ENCODE measurements around the gene EEF2K. TPM values are rescaled to one million over a fixed set of nuclear protein-coding genes. Genes with fewer than 3 reads are reported as not detected.
A peak's percentile ranks its signal among the peaks of the same experiment; 100 is the strongest.

Gene EEF2K
- total and polyA plus RNA-seq, 12 donors = 4.9 to 28.3 (median 16.6) TPM

DNA sequence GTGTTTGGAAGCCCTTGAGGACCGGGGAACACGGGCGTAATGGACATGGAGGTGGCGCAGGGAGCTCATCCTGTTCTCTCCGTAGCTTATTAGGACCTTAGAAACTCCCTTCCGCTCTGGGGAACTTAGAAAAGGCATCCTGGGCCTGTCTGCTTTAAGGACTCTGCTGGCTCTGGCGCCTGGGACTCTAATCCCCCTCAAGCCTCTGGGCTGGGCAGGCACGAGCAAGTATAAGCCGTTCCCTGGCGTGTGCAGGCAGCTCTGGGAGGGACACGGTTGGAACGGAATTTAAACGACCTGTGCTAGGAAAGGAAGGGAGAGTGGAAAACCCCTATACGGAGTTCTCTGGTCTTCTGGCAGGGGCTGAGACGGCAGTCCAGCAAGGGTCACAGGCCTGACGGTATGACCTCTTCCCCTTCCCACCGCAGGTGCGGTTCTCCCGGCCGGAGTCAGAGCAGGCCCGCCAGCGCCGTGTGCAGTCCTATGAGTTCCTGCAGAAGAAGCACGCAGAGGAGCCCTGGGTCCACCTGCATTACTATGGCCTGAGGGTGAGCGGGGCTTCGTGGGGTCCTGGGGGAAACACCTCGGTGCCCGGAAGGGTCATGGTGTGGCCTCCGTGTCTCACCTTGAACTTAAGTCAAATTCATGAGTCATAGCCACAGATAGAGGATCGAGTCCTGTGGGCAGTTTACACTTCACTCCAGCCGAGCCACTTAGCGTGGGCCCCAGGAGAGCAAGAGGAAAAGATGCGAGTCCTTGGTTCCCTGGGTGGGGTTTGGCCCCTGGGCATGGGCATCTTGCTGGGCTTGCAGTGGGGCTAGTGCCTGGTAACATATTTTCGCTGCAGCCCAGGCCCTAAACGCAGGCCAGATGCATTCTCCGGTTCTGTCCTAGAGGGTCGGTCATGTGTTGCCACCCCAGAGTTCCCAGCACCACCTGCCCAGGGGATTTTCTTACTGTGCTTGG, 108.9 kb downstream of the EEF2K start:
- Histone ChIP-seq H3K27me3 (no peaks in the 10 kb centered on the region), H3K36me3 (replicated peaks in 1 of 2) (peaks cover 0 to 78% of the 10 kb centered on the region in 2 donors), H3K9me3 (replicated peaks in 1 of 3) (no peaks in the 10 kb centered on the region), H3K27ac (peak overlapping the region in 1 of 5 donors; percentile 14), H3K4me3 (no peak overlapping the region), H3K4me1 (replicated peaks in 1 of 2) (no peaks in the 10 kb centered on the region)
- DNase-seq = peak in 3 of 7 donors; percentile 11 to 49 (median 20)
- intact Hi-C loops (cut with DNase I) = no loop called here
- TF ChIP-seq, protein P1, sequence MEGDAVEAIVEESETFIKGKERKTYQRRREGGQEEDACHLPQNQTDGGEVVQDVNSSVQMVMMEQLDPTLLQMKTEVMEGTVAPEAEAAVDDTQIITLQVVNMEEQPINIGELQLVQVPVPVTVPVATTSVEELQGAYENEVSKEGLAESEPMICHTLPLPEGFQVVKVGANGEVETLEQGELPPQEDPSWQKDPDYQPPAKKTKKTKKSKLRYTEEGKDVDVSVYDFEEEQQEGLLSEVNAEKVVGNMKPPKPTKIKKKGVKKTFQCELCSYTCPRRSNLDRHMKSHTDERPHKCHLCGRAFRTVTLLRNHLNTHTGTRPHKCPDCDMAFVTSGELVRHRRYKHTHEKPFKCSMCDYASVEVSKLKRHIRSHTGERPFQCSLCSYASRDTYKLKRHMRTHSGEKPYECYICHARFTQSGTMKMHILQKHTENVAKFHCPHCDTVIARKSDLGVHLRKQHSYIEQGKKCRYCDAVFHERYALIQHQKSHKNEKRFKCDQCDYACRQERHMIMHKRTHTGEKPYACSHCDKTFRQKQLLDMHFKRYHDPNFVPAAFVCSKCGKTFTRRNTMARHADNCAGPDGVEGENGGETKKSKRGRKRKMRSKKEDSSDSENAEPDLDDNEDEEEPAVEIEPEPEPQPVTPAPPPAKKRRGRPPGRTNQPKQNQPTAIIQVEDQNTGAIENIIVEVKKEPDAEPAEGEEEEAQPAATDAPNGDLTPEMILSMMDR (IDR thresholded peaks at IDR 0.05) = no peak
- no peak for TF ChIP-seq POLR2A (IDR thresholded peaks at IDR 0.05)
- 81 to 94% (median 89%) methylated on average over 18 to 37 of the region's 37 CpGs for WGBS, 4 donors

DNA sequence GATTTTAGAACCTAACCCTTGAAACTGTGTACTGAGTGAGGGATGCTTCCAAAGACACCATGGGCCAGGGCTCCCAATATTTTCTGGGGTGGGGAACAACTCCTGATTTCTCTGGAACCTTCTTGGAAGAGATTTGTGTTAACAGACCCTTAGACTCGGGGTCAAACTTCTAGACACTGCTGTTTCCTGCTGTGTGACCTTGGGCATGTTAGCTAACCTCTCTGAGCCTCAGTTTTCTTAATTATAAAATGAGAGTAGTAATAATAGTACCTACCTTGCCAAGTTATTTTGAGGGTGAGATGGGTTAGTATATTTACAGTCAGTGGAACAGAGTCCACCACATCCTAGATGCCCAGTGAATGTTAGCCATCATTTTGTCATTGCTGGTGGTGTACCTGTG, 109.9 kb downstream of the EEF2K start:
- H3K36me3 ChIP-seq (replicated peaks in 1 of 2) = peaks cover 0 to 83% of the 10 kb centered on the region in 2 donors

DNA sequence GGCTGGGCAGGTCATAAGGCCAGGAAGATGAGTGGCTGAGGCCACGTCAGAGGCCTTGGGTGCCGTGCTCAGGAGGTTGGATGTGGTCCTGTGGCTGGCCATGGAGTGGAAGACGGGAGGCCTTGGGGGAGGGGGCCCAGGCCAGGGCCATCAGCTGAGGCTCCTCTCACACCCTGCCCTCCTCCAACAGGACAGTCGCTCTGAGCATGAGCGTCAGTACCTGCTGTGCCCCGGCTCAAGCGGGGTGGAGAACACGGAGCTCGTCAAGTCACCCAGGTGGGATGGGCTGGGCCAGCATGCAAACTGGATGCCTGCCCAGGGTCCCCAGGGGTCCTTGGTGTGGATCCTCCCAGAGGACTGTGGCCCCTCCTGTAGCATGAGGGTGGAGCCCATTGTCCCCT, 110.3 kb downstream of the EEF2K start:
- Histone ChIP-seq H3K4me1 (replicated peaks in 1 of 2) (peaks cover 1 to 2% of the 10 kb centered on the region in 2 donors), H3K36me3 (replicated peaks in 1 of 2) (peaks cover 0 to 85% of the 10 kb centered on the region in 2 donors), H3K9me3 (replicated peaks in 1 of 3) (no peaks in the 10 kb centered on the region), H3K27me3 (no peaks in the 10 kb centered on the region), H3K27ac (peak overlapping the region in 1 of 5 donors; percentile 22), H3K4me3 (no peak overlapping the region)
- 57 to 74% (median 64%) methylated on average over 2 to 9 of the region's 9 CpGs for WGBS, 4 donors
- TF ChIP-seq, protein P1 (IDR thresholded peaks at IDR 0.05) = no peak
- TF ChIP-seq POLR2A (IDR thresholded peaks at IDR 0.05) = no peak
- intact Hi-C loops (cut with DNase I) = no loop called here
- DNase-seq = peak in 3 of 7 donors; percentile 21 to 50 (median 39)

More for the DNA sequence above, 109.9 kb downstream of the EEF2K start:
- Histone ChIP-seq H3K4me3 (no peak overlapping the region), H3K27ac (peak overlapping the region in 1 of 5 donors; percentile 22), H3K4me1 (replicated peaks in 1 of 2) (no peaks in the 10 kb centered on the region), H3K9me3 (replicated peaks in 1 of 3) (no peaks in the 10 kb centered on the region), H3K27me3 (no peaks in the 10 kb centered on the region)
- TF ChIP-seq POLR2A (IDR thresholded peaks at IDR 0.05) = no peak
- TF ChIP-seq, protein P1 (IDR thresholded peaks at IDR 0.05) = no peak
- intact Hi-C loops (cut with DNase I) = no loop called here
- no peak for DNase-seq
- WGBS, 4 donors = 44 to 76% (median 69%) methylated on average over 1 of the region's 1 CpG

DNA sequence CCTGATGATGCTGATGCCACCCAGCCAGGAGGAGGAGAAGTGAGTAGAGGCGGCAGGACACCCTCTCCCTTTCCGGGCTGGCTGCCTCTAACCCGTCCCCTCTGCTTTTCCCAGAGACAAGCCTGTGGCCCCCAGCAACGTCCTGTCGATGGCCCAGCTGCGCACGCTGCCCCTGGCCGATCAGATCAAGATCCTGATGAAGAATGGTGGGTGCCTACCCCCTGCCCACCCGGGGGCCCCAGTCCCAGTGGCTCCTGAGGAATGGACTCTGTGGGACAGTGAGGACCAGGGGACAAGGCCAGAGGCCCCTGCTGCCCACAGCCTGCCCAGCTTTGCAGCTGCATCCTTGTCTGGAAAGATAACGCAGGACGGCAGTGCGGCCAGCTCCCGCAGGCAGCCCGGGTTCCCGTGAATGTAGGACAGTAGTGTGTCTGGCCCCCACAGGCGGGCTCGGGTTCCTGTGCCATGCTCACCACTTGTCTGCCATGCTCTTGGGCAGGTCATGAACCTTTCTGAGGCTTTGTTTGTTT, 111.0 kb downstream of the EEF2K start:
- Histone ChIP-seq H3K27ac (no peak overlapping the region), H3K9me3 (replicated peaks in 1 of 3) (no peaks in the 10 kb centered on the region), H3K36me3 (replicated peaks in 1 of 2) (peaks cover 0 to 80% of the 10 kb centered on the region in 2 donors), H3K4me1 (replicated peaks in 1 of 2) (peaks cover 8 to 9% of the 10 kb centered on the region in 2 donors), H3K27me3 (no peaks in the 10 kb centered on the region), H3K4me3 (no peak overlapping the region)
- DNase-seq = peak in 2 of 7 donors; percentile 15 to 46
- TF ChIP-seq POLR2A (IDR thresholded peaks at IDR 0.05) = no peak
- TF ChIP-seq, protein P1 (IDR thresholded peaks at IDR 0.05) = no peak
- intact Hi-C loops (cut with DNase I) = no loop called here
- WGBS, 4 donors = 79 to 83% (median 83%) methylated on average over 2 to 17 of the region's 17 CpGs

Measured in adrenal gland (tissue), 12 donors.